Smooth muscle cell (in vitro differentiated cells): ENCODE measurements around the gene OBSL1. TPM values are rescaled to one million over a fixed set of nuclear protein-coding genes. Genes with fewer than 3 reads are reported as not detected.

Experiments used
- DNase-seq: peaks from one replicate; lab custom pipeline; 2025; ENCODE audit not compliant: unreplicated experiment; lab: John Stamatoyannopoulos, UW
- H2AFZ ChIP-seq: fragments of 200-600 bp; sonication (generic); 2 replicates; pipeline ENCODE4 v1.6.0; 2016; ENCODE audit warnings: antibody characterized with exemption, low read depth, mild to moderate bottlenecking
- H3F3A ChIP-seq: fragments of 200-600 bp; sonication (generic); 2 replicates; pipeline ENCODE4 v1.6.0; 2017; ENCODE audit warnings: antibody characterized with exemption, low read depth
- H3K27ac ChIP-seq: fragments of 200-600 bp; sonication (generic); 2 replicates; pipeline ENCODE4 v1.5.1; 2016; ENCODE audit warnings: low read depth, mild to moderate bottlenecking
- H3K27me3 ChIP-seq: fragments of 200-600 bp; sonication (generic); 2 replicates; pipeline ENCODE4 v1.6.1; 2016; ENCODE audit warnings: low read depth, mild to moderate bottlenecking
- H3K36me3 ChIP-seq: fragments of 200-600 bp; sonication (generic); 2 replicates; pipeline ENCODE4 v1.5.1; 2016; ENCODE audit warnings: low read depth
- H3K4me1 ChIP-seq: fragments of 200-600 bp; sonication (generic); 2 replicates; pipeline ENCODE4 v1.5.1; 2016; ENCODE audit warnings: low read depth
- H3K4me2 ChIP-seq: fragments of 200-600 bp; sonication (generic); 2 replicates; pipeline ENCODE4 v1.6.0; 2016; ENCODE audit warnings: mild to moderate bottlenecking
- H3K4me3 ChIP-seq: fragments of 200-600 bp; sonication (generic); 2 replicates; pipeline ENCODE4 v1.5.1; 2016; ENCODE audit warnings: mild to moderate bottlenecking
- H3K79me2 ChIP-seq: fragments of 200-600 bp; sonication (generic); 2 replicates; pipeline ENCODE4 v1.6.0; 2016; ENCODE audit warnings: low read depth, mild to moderate bottlenecking
- H3K9ac ChIP-seq: fragments of 200-600 bp; sonication (generic); 2 replicates; pipeline ENCODE4 v1.6.0; 2016; ENCODE audit warnings: low read depth
- H3K9me3 ChIP-seq: fragments of 200-600 bp; sonication (generic); replicated peaks from 2 replicates; pipeline ENCODE4 v1.5.1; 2016; ENCODE audit warnings: low read depth
- H4K20me1 ChIP-seq: fragments of 200-600 bp; sonication (generic); 2 replicates; pipeline ENCODE4 v1.6.0; 2016; ENCODE audit warnings: low read depth
- CTCF ChIP-seq: fragments of 200-600 bp; sonication (generic); IDR thresholded peaks from 2 replicates; pipeline ENCODE4 v1.5.1; 2017; ENCODE audit warnings: borderline replicate concordance, mild to moderate bottlenecking, antibody characterized with exemption; ENCODE audit not compliant: insufficient read depth, poor library complexity, severe bottlenecking
- WGBS: methylation state at CpG from one replicate; pipeline ENCODE4 v1.1.7; 2016; ENCODE audit warnings: low lambda C conversion rate; 5-methylcytosine and 5-hydroxymethylcytosine counted together
- polyA plus RNA-seq: library from polyadenylated mRNA; unstranded; fragments of >200 nt; fragmentation: Nextera tagmentation; extraction: Ambion mirVana; gene quantifications from 2 replicates; pipeline ENCODE4 v1.2.1, GENCODE V29; 2016
- total RNA-seq: library from RNA; depleted of rRNA; stranded (reverse); fragments of >200 nt; gene quantifications from 2 replicates; pipeline ENCODE4 v1.2.3, GENCODE V29; 2014

Gene OBSL1
- total and polyA plus RNA-seq, 2 experiments from 2014 or later: 51.1 to 71.9 TPM

- H3K4me1 ChIP-seq: peaks cover 46% of the 10 kb centered on the region
- DNase-seq: no peak
- no peaks in the 10 kb centered on the region for H3K79me2 ChIP-seq
- no peak overlapping the region for H3K4me3 ChIP-seq
- 49% methylated on average over 4 of the region's 4 CpGs for WGBS
- peak overlapping the region; percentile 71 for H3K4me2 ChIP-seq
- TF ChIP-seq CTCF: no peak
- H3K9ac ChIP-seq: no peak overlapping the region
- H2AFZ ChIP-seq: no peak overlapping the region
- no peak overlapping the region for H3K27ac ChIP-seq
- H4K20me1 ChIP-seq: no peaks in the 10 kb centered on the region
- H3K9me3 ChIP-seq: no peaks in the 10 kb centered on the region
- H3F3A ChIP-seq: no peaks in the 10 kb centered on the region
- peaks cover 21% of the 10 kb centered on the region for H3K27me3 ChIP-seq
- H3K36me3 ChIP-seq: no peaks in the 10 kb centered on the region
Measured at GRCh38 chr2:219513787-219514186, 57.6 kb downstream of the OBSL1 start.

GRCh38 chr2:219512524-219513216 is 58.7 kb downstream of the OBSL1 start:
- no peak for DNase-seq
- Histone ChIP-seq H4K20me1 (peaks cover 9% of the 10 kb centered on the region), H3K9ac (no peak overlapping the region), H3K27me3 (peaks cover 21% of the 10 kb centered on the region), H3K4me1 (peaks cover 54% of the 10 kb centered on the region), H2AFZ (no peak overlapping the region), H3F3A (no peaks in the 10 kb centered on the region), H3K27ac (no peak overlapping the region), H3K79me2 (no peaks in the 10 kb centered on the region), H3K4me2 (peak overlapping the region; percentile 71), H3K9me3 (no peaks in the 10 kb centered on the region), H3K36me3 (no peaks in the 10 kb centered on the region), H3K4me3 (no peak overlapping the region)
- WGBS: 40% methylated on average over 15 of the region's 16 CpGs
- TF ChIP-seq CTCF: no peak

GRCh38 chr2:219511547-219512325 is 59.6 kb downstream of the OBSL1 start:
- H3K4me2 ChIP-seq: no peak overlapping the region
- TF ChIP-seq CTCF: no peak
- H3K4me1 ChIP-seq: peaks cover 58% of the 10 kb centered on the region
- H3K27me3 ChIP-seq: peaks cover 21% of the 10 kb centered on the region
- H3K79me2 ChIP-seq: no peaks in the 10 kb centered on the region
- H3K36me3 ChIP-seq: no peaks in the 10 kb centered on the region
- 38% methylated on average over 11 of the region's 15 CpGs for WGBS
- no peak for DNase-seq
- no peak overlapping the region for H2AFZ ChIP-seq
- H3K4me3 ChIP-seq: no peak overlapping the region
- no peaks in the 10 kb centered on the region for H3K9me3 ChIP-seq
- H3F3A ChIP-seq: no peaks in the 10 kb centered on the region
- H3K9ac ChIP-seq: no peak overlapping the region
- no peak overlapping the region for H3K27ac ChIP-seq
- peaks cover 12% of the 10 kb centered on the region for H4K20me1 ChIP-seq
